Measurements from ENCODE around the gene SH3GL1.
"Not testable (repeated sequence)": the region's sequence is repeated elsewhere in the genome, so short reads cannot be mapped to it uniquely, and the experiment has no call there.

SH3GL1 gene

DNA sequence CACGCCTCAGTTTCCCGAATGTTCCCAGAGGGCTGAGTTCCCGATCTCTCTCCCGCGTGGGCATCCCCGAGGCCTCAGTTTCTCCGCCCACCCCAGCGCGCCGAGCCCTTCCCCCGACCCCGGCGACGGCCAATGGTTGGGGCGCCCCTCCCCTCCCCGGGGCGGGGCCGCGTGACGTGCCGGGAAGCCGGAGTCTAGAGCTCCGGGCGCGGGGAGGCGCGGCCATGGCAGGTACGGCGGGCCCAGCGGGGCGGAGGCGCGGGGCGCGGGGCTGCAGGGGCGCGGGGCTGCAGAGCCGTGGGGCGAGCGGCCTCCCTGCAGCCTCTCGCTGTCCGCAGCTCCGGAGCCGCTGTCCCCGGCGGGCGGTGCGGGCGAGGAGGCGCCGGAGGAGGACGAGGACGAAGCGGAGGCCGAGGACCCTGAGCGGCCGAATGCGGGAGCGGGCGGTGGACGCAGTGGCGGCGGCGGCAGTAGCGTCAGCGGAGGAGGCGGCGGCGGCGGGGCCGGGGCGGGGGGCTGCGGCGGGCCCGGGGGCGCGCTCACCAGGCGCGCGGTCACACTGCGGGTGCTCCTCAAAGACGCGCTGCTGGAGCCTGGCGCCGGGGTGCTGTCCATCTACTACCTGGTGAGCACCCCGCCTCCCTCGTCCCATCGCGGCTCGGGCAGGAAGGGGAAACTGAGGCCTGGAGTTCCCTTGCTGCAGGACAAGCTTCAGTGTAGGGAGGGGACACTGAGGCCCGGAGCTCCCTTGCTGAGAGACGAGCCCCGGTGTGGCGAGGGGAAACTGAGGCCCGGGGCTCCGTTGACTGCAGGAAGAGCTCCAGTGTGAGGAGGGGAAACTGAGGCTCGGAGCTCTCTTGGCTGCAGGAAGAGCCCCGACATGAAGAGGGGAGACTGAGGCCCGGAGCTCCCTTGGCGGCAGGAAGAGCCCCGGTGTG is 56.7 kb downstream of the SH3GL1 start, which contains the start of gene MPND:
MPND (plus strand) TSS at position 193 of the 938 bp plus-strand sequence; CDS start at position 225, 32 bp downstream.
- Histone ChIP-seq H3K27ac (ENCODE audit: insufficient read depth, low read length, poor library complexity, severe bottlenecking) (peak within 1 kb of the TSS; percentile 71), H3K27me3 (replicated peaks; ENCODE audit: control insufficient read depth, insufficient read depth, low read length, poor library complexity, severe bottlenecking) (no peaks in the 10 kb centered on the region), H3K36me3 (ENCODE audit: control insufficient read depth, insufficient read depth, low read length) (no peaks in the 10 kb centered on the region), H3K9me3 (ENCODE audit: control insufficient read depth, low read length) (no peaks in the 10 kb centered on the region), H3K4me1 (ENCODE audit: control insufficient read depth, insufficient read depth, low read length, poor library complexity, severe bottlenecking) (peaks cover 16% of the 10 kb centered on the region), H3K4me3 (ENCODE audit: insufficient read depth, low read depth, low read length, poor library complexity, severe bottlenecking) (peak within 1 kb of the TSS; percentile 65)
- DNase-seq, result peak; percentile 79 to 88 (median 86)

DNA sequence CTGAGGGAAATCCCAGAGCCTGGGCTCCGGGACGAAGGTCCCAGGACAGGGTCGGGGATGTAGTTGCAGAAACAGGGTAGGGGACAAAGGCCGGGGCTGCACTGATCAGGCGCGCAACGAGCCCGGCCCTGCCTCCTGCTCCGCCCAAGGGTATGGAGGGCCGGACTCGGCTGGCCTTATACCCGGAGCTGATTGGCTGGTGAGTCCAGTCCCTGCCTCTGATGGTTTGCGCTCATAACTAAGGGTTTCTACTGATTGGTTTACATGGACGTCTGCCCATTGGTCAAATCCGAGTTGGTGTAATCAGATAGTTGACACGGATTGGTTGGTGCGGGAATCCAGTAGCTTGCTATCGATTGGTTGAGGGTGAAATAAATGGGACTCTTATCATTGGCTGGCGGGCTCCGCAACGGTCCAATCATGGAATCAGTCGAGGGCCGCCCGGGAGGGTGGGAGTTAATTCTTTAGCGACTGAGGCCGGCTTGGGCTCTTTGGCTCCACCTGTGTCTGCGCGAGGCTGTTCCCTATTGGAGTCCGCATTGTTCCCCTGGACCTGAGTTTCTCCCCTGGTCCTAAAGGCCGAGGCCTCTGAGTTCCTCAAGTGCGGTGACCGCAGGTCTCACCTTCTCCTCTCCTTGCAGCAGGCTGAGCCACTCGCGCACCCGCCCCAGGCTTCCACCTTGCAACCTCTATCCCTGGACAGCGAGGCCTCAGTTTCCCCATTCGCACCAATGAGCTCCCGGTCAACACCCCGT is 57.6 kb downstream of the SH3GL1 start:
- no peaks in the 10 kb centered on the region for H3K36me3 ChIP-seq (ENCODE audit: control insufficient read depth, insufficient read depth, low read length)
- no peaks in the 10 kb centered on the region for H3K9me3 ChIP-seq (ENCODE audit: control insufficient read depth, low read length)
- no peaks in the 10 kb centered on the region for H3K27me3 ChIP-seq (replicated peaks; ENCODE audit: control insufficient read depth, insufficient read depth, low read length, poor library complexity, severe bottlenecking)
- peaks cover 22% of the 10 kb centered on the region for H3K4me1 ChIP-seq (ENCODE audit: control insufficient read depth, insufficient read depth, low read length, poor library complexity, severe bottlenecking)
- peak; percentile 86 to 91 (median 89) for DNase-seq
- peak overlapping the region; percentile 71 for H3K27ac ChIP-seq (ENCODE audit: insufficient read depth, low read length, poor library complexity, severe bottlenecking)
- H3K4me3 ChIP-seq (ENCODE audit: insufficient read depth, low read depth, low read length, poor library complexity, severe bottlenecking), result peak overlapping the region; percentile 65

- Histone ChIP-seq H3K4me3 (ENCODE audit: insufficient read depth, low read depth, low read length, poor library complexity, severe bottlenecking) (peak overlapping the region; percentile 55), H3K9me3 (ENCODE audit: control insufficient read depth, low read length) (no peaks in the 10 kb centered on the region), H3K27me3 (replicated peaks; ENCODE audit: control insufficient read depth, insufficient read depth, low read length, poor library complexity, severe bottlenecking) (no peaks in the 10 kb centered on the region), H3K4me1 (ENCODE audit: control insufficient read depth, insufficient read depth, low read length, poor library complexity, severe bottlenecking) (peaks cover 22% of the 10 kb centered on the region), H3K36me3 (ENCODE audit: control insufficient read depth, insufficient read depth, low read length) (no peaks in the 10 kb centered on the region), H3K27ac (ENCODE audit: insufficient read depth, low read length, poor library complexity, severe bottlenecking) (peak overlapping the region; percentile 56)
- no peak for DNase-seq
Observed at GRCh38 chr19:4342314-4342614, 58.1 kb downstream of the SH3GL1 start.

- H3K9me3 ChIP-seq (ENCODE audit: control insufficient read depth, low read length), result no peaks in the 10 kb centered on the region
- H3K4me1 ChIP-seq (ENCODE audit: control insufficient read depth, insufficient read depth, low read length, poor library complexity, severe bottlenecking), result peaks cover 13% of the 10 kb centered on the region
- peak within 1 kb of the TSS; percentile 27 for H3K27ac ChIP-seq (ENCODE audit: insufficient read depth, low read length, poor library complexity, severe bottlenecking)
- no peak for DNase-seq
- H3K4me3 ChIP-seq (ENCODE audit: insufficient read depth, low read depth, low read length, poor library complexity, severe bottlenecking), result peak within 1 kb of the TSS; percentile 33
- H3K27me3 ChIP-seq (replicated peaks; ENCODE audit: control insufficient read depth, insufficient read depth, low read length, poor library complexity, severe bottlenecking), result no peaks in the 10 kb centered on the region
- no peaks in the 10 kb centered on the region for H3K36me3 ChIP-seq (ENCODE audit: control insufficient read depth, insufficient read depth, low read length)
Observed at GRCh38 chr19:4338441-4339355, 61.6 kb downstream of the SH3GL1 start, which contains the start of gene STAP2. STAP2 (minus strand) TSS chr19:4338827; CDS start chr19:4338753, 74 bp downstream.

DNA sequence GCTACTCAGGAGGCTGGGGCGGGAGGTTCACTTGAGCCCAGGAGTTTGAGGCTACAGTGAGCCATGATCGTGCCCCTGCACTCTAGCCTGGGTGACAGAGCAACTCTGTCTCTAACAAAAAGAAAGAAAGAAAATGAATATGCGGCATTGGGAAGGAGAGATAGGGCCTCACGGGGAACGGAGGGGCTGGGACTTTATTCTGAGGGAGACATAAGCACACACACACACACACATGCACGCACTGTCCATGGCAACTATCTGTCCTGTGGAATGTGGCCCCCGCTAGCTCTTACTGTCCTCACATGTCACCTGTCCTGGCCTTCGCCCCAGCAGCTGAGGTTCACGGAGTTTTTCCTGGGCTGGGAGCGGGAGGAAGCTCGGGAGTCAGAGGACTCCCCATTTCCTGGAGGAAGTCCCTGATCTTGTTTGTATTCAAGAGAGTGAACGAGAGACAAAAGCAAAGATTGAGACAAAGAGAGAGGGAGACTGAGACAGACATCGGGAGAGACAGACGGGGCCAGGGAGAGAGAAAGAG is 62.4 kb downstream of the SH3GL1 start:
- Histone ChIP-seq H3K4me3 (ENCODE audit: insufficient read depth, low read depth, low read length, poor library complexity, severe bottlenecking) (peak overlapping the region; percentile 33), H3K9me3 (ENCODE audit: control insufficient read depth, low read length) (no peaks in the 10 kb centered on the region), H3K27ac (ENCODE audit: insufficient read depth, low read length, poor library complexity, severe bottlenecking) (peak overlapping the region; percentile 27), H3K27me3 (replicated peaks; ENCODE audit: control insufficient read depth, insufficient read depth, low read length, poor library complexity, severe bottlenecking) (no peaks in the 10 kb centered on the region), H3K36me3 (ENCODE audit: control insufficient read depth, insufficient read depth, low read length) (no peaks in the 10 kb centered on the region), H3K4me1 (ENCODE audit: control insufficient read depth, insufficient read depth, low read length, poor library complexity, severe bottlenecking) (peaks cover 13% of the 10 kb centered on the region)
- DNase-seq, result no peak

DNA sequence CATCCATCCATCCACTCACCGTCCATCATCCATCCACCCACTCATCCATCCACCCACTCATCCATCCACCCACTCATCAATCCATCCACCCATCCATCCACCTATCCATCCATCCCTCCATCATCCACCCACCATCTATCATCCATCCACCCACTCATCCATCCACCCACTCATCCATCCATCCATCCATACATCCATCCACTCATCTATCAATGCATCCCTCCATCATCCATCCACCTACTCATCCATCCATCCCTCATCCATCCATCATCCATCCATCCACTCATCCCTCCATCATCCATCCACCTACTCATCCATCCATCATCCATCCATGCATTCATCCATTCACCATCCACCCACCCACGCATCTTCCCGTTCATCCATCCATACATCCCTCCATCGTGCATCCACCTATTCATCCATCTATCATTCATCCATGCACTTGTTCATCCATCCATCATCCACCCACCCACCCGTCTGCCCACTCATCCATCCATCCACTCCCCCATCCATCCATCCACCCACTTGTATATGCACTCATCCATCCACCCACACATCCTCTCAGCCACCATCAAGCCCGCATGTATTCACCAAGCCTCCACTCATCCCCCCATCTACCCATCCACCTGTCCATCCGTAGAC is 65.3 kb downstream of the SH3GL1 start:
- Histone ChIP-seq H3K4me1 (ENCODE audit: control insufficient read depth, insufficient read depth, low read length, poor library complexity, severe bottlenecking) (peaks cover 9% of the 10 kb centered on the region), H3K27ac (ENCODE audit: insufficient read depth, low read length, poor library complexity, severe bottlenecking) (no peak overlapping the region), H3K4me3 (ENCODE audit: insufficient read depth, low read depth, low read length, poor library complexity, severe bottlenecking) (no peak overlapping the region), H3K9me3 (ENCODE audit: control insufficient read depth, low read length) (no peaks in the 10 kb centered on the region), H3K27me3 (replicated peaks; ENCODE audit: control insufficient read depth, insufficient read depth, low read length, poor library complexity, severe bottlenecking) (no peaks in the 10 kb centered on the region), H3K36me3 (ENCODE audit: control insufficient read depth, insufficient read depth, low read length) (no peaks in the 10 kb centered on the region)
- no peak for DNase-seq

DNA sequence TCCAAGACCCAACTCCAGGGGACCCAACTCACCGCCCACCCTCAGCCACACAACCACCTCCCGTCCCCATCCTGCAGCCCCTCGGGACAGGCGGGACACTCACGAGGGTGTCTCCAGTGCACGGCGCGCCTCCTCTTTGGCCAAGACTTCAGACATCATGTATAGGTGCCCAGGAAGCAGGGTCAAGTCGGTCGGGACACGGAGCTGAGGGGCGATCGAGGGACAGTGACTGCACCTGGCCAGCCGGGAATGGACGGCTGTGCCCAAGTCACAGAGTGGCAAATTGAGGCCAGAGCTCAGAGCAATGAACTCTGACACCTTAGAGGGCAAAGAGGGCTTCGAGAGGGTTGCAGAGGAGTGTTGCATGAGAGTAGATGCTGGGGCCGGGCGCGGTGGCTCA is 70.5 kb downstream of the SH3GL1 start:
- no peak for DNase-seq
- H3K36me3 ChIP-seq (ENCODE audit: control insufficient read depth, insufficient read depth, low read length), result no peaks in the 10 kb centered on the region
- H3K4me3 ChIP-seq (ENCODE audit: insufficient read depth, low read depth, low read length, poor library complexity, severe bottlenecking), result no peak overlapping the region
- no peaks in the 10 kb centered on the region for H3K9me3 ChIP-seq (ENCODE audit: control insufficient read depth, low read length)
- H3K4me1 ChIP-seq (ENCODE audit: control insufficient read depth, insufficient read depth, low read length, poor library complexity, severe bottlenecking), result peaks cover 19% of the 10 kb centered on the region
- H3K27ac ChIP-seq (ENCODE audit: insufficient read depth, low read length, poor library complexity, severe bottlenecking), result no peak overlapping the region
- H3K27me3 ChIP-seq (replicated peaks; ENCODE audit: control insufficient read depth, insufficient read depth, low read length, poor library complexity, severe bottlenecking), result no peaks in the 10 kb centered on the region

DNA sequence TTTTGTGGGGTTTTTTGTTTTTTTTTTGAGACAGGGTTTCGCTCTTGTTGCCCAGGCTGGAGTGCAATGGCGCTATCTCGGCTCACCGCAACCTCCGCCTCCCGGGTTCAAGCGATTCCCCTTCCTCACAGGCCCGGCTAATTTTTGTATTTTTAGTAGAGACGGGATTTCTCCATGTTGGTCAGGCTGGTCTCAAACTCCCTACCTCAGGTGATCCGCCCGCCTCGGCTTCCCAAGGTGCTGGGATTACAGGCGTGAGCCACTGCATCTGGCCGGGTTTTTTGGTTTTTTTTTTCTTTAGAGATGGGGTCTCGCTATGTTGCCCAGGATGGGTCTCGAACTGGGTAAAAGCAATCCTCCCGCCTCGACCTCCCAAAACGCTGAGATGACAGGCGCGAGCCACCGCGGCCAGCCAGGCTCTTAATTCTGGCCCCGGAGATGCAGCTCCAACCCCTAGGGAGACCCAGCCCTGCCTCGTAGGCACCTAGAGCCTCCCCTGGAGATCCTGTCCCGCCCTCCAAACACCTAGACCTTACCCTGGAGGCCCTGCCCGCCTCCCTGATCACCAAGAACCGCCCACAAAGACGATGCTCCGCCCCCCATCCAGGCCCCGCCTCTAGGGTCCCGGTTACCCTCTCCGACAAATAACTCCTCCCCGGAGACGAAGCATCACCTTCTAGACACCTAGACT is 71.2 kb downstream of the SH3GL1 start:
- peak overlapping the region; percentile 48 for H3K27ac ChIP-seq (ENCODE audit: insufficient read depth, low read length, poor library complexity, severe bottlenecking)
- not testable (repeated sequence) for H3K9me3 ChIP-seq (ENCODE audit: control insufficient read depth, low read length); DNase-seq; H3K27me3 ChIP-seq (replicated peaks; ENCODE audit: control insufficient read depth, insufficient read depth, low read length, poor library complexity, severe bottlenecking); H3K36me3 ChIP-seq (ENCODE audit: control insufficient read depth, insufficient read depth, low read length)
- peaks cover 19% of the 10 kb centered on the region for H3K4me1 ChIP-seq (ENCODE audit: control insufficient read depth, insufficient read depth, low read length, poor library complexity, severe bottlenecking)
- peak overlapping the region; percentile 41 for H3K4me3 ChIP-seq (ENCODE audit: insufficient read depth, low read depth, low read length, poor library complexity, severe bottlenecking)

Measured in effector memory CD4-positive, alpha-beta T cell (primary cell).